Bronchial epithelial cell (primary cell): ENCODE measurements around the gene FAM171A2. TPM values are rescaled to one million over a fixed set of nuclear protein-coding genes. Genes with fewer than 3 reads are reported as not detected.

Experiments
- DNase-seq: peaks from one replicate; pipeline ENCODE4 v3.0.0-alpha.2; 2010; ENCODE audit warnings: low read depth
- FAIRE-seq: peaks from 2 replicates; lab custom pipeline; 2011; peaks lifted over from hg19 to GRCh38; lab: Jason Lieb, UNC
- H3K27me3 ChIP-seq: 2 replicates; pipeline ENCODE4 v1.5.1; 2011; ENCODE audit warnings: low read length; ENCODE audit not compliant: control insufficient read depth, insufficient read depth
- H3K36me3 ChIP-seq: 2 replicates; pipeline ENCODE4 v1.5.1; 2011; ENCODE audit warnings: low read length; ENCODE audit not compliant: control insufficient read depth, insufficient read depth
- H3K4me3 ChIP-seq: 2 replicates; pipeline ENCODE4 v1.5.1; 2011; ENCODE audit warnings: mild to moderate bottlenecking, low read depth, low read length, control low read depth
- CTCF ChIP-seq: IDR thresholded peaks from 2 replicates; pipeline ENCODE4 v1.5.1; 2011; ENCODE audit warnings: mild to moderate bottlenecking, moderate library complexity, low read length, control low read depth, inconsistent platforms; ENCODE audit not compliant: insufficient read depth, severe bottlenecking
- total RNA-seq: library from RNA; depleted of rRNA; stranded (reverse); fragments of >200 nt; gene quantifications from 2 replicates; pipeline ENCODE4 v1.2.1, GENCODE V29; 2014

Gene FAM171A2
- total RNA-seq, 1 donor from 2014 or later: 0.53 TPM

- no peak for TF ChIP-seq CTCF
- no peak for DNase-seq
- peaks cover 22% of the 10 kb centered on the region for H3K36me3 ChIP-seq
- no peak for FAIRE-seq
- H3K27me3 ChIP-seq: no peaks in the 10 kb centered on the region
- no peak overlapping the region for H3K4me3 ChIP-seq
These were observed 41.3 kb downstream of the FAM171A2 start for GRCh38 chr17:44322236-44322895.

GRCh38 chr17:44321246-44322120 lies 42.2 kb downstream of the FAM171A2 start:
- Histone ChIP-seq H3K36me3 (peaks cover 22% of the 10 kb centered on the region), H3K27me3 (peaks cover 3% of the 10 kb centered on the region), H3K4me3 (no peak overlapping the region)
- TF ChIP-seq CTCF: no peak
- FAIRE-seq (no peak), DNase-seq (no peak)

GRCh38 chr17:44320066-44320465 lies 43.6 kb downstream of the FAM171A2 start:
- DNase-seq (no peak), FAIRE-seq (no peak)
- no peak for TF ChIP-seq CTCF
- Histone ChIP-seq H3K36me3 (peaks cover 22% of the 10 kb centered on the region), H3K27me3 (peaks cover 7% of the 10 kb centered on the region), H3K4me3 (no peak overlapping the region)

- Histone ChIP-seq H3K36me3 (peaks cover 22% of the 10 kb centered on the region), H3K4me3 (no peak overlapping the region), H3K27me3 (peaks cover 7% of the 10 kb centered on the region)
- no peak for TF ChIP-seq CTCF
- FAIRE-seq: no peak
- DNase-seq: no peak
These were observed 45.4 kb downstream of the FAM171A2 start for GRCh38 chr17:44318077-44318892.

- Histone ChIP-seq H3K27me3 (peaks cover 7% of the 10 kb centered on the region), H3K36me3 (peaks cover 21% of the 10 kb centered on the region), H3K4me3 (no peak overlapping the region)
- TF ChIP-seq CTCF: no peak
- DNase-seq (no peak), FAIRE-seq (no peak)
These were observed 46.1 kb downstream of the FAM171A2 start for GRCh38 chr17:44317545-44317944.
